WTC11 (cell line): ENCODE results near the gene PACSIN3. TPM values are rescaled to one million over a fixed set of nuclear protein-coding genes. Genes with fewer than 3 reads are reported as not detected.
A peak's percentile ranks its signal among the peaks of the same experiment; 100 is the strongest.

Experiments used
- ATAC-seq: fragments of 200-7000 bp; cut with Tn5 transposase; 2 replicates; pipeline ENCODE4 v1.10.0; 2021; ENCODE audit warnings: mild to moderate bottlenecking, moderate library complexity
- CTCF ChIA-PET: fragments of 300-600 bp; sonication (Branson Sonifier 250); formaldehyde crosslinking; loops from one replicate; lab custom pipeline; 2021; ENCODE audit warnings: antibody characterized with exemption; lab: Charles Lee
- POLR2A ChIA-PET: fragments of 350-600 bp; sonication (Branson Sonifier 250); formaldehyde crosslinking; loops from one replicate; lab custom pipeline; 2021; ENCODE audit warnings: antibody characterized with exemption; lab: Charles Lee
- DNase-seq: peaks from one replicate; pipeline ENCODE4 v3.0.0; 2021; ENCODE audit warnings: low spot score
- H3K27ac Mint-ChIP-seq: 2 replicates; pipeline ENCODE4 v1.8.0; 2021; ENCODE audit warnings: mixed read lengths
- H3K27me3 Mint-ChIP-seq: 2 replicates; pipeline ENCODE4 v1.8.0; 2021; ENCODE audit warnings: low read depth, mild to moderate bottlenecking, moderate library complexity, mixed read lengths
- H3K36me3 Mint-ChIP-seq: 2 replicates; pipeline ENCODE4 v1.8.0; 2021; ENCODE audit warnings: mixed read lengths
- H3K4me1 Mint-ChIP-seq: 2 replicates; pipeline ENCODE4 v1.8.0; 2022; ENCODE audit warnings: mixed read lengths
- H3K4me3 Mint-ChIP-seq: 2 replicates; pipeline ENCODE4 v1.8.0; 2021; ENCODE audit warnings: mild to moderate bottlenecking, moderate library complexity, mixed read lengths
- H3K9me3 Mint-ChIP-seq: 2 replicates; pipeline ENCODE4 v1.8.0; 2021; ENCODE audit warnings: mixed read lengths
- AR ChIP-seq: fragments of 250-450 bp; sonication (Bioruptor Pico); IDR thresholded peaks from 2 replicates; pipeline ENCODE4 v1.9.0; 2021; ENCODE audit warnings: mild to moderate bottlenecking
- HMGA2 ChIP-seq: fragments of 250-450 bp; sonication (Bioruptor Pico); IDR thresholded peaks from 2 replicates; pipeline ENCODE4 v1.4.0; 2021; ENCODE audit warnings: mild to moderate bottlenecking, moderate library complexity
- HMGXB4 ChIP-seq: sonication (generic); formaldehyde crosslinking; IDR thresholded peaks from 2 replicates; pipeline ENCODE4 v1.8.1; 2023; ENCODE audit warnings: mild to moderate bottlenecking, moderate library complexity, missing genetic modification reagents
- IRF1 ChIP-seq: sonication (generic); formaldehyde crosslinking; IDR thresholded peaks from 2 replicates; pipeline ENCODE4 v1.8.0; 2023; ENCODE audit warnings: missing genetic modification reagents
- JAZF1 ChIP-seq: fragments of 250-450 bp; sonication (Bioruptor Pico); IDR thresholded peaks from 2 replicates; pipeline ENCODE4 v1.9.0; 2021; ENCODE audit warnings: moderate library complexity, mild to moderate bottlenecking, inconsistent platforms
- MAX ChIP-seq: sonication (generic); formaldehyde crosslinking; IDR thresholded peaks from 2 replicates; pipeline ENCODE4 v1.8.0; 2022; ENCODE audit warnings: mild to moderate bottlenecking, missing genetic modification reagents
- MXD4 ChIP-seq: fragments of 250-450 bp; sonication (Bioruptor Pico); IDR thresholded peaks from 2 replicates; pipeline ENCODE4 v1.8.0; 2021; ENCODE audit warnings: mild to moderate bottlenecking, moderate library complexity, borderline replicate concordance
- NFE2L1 ChIP-seq: sonication (generic); formaldehyde crosslinking; IDR thresholded peaks from 2 replicates; pipeline ENCODE4 v1.8.1; 2023; ENCODE audit warnings: missing genetic modification reagents
- NR2C2 ChIP-seq: sonication (generic); formaldehyde crosslinking; IDR thresholded peaks from 2 replicates; pipeline ENCODE4 v1.8.0; 2022; ENCODE audit warnings: mild to moderate bottlenecking, missing genetic modification reagents
- RORB ChIP-seq: fragments of 250-450 bp; sonication (Bioruptor Pico); IDR thresholded peaks from 2 replicates; pipeline ENCODE4 v1.9.0; 2021; ENCODE audit warnings: mild to moderate bottlenecking
- TCF7 ChIP-seq: sonication (generic); formaldehyde crosslinking; IDR thresholded peaks from 2 replicates; pipeline ENCODE4 v1.8.0; 2022; ENCODE audit warnings: mild to moderate bottlenecking, low read depth, missing genetic modification reagents, moderate library complexity
- USF2 ChIP-seq: sonication (generic); formaldehyde crosslinking; IDR thresholded peaks from 2 replicates; pipeline ENCODE4 v1.8.1; 2023; ENCODE audit warnings: mild to moderate bottlenecking, missing genetic modification reagents, moderate library complexity
- ZBTB21 ChIP-seq: sonication (generic); formaldehyde crosslinking; IDR thresholded peaks from 2 replicates; pipeline ENCODE4 v1.8.1; 2023; ENCODE audit warnings: mild to moderate bottlenecking, missing genetic modification reagents, borderline replicate concordance
- ZNF232 ChIP-seq: sonication (generic); formaldehyde crosslinking; IDR thresholded peaks from 2 replicates; pipeline ENCODE4 v1.8.0; 2022; ENCODE audit warnings: mild to moderate bottlenecking, missing genetic modification reagents
- ZSCAN18 ChIP-seq: fragments of 250-450 bp; sonication (Bioruptor Pico); IDR thresholded peaks from 2 replicates; pipeline ENCODE4 v2.1.2; 2022; ENCODE audit warnings: mild to moderate bottlenecking, moderate library complexity
- total RNA-seq: library from RNA; stranded (reverse); gene quantifications from 3 replicates; pipeline ENCODE4 v1.2.3, GENCODE V29; 2021
- TF ChIP-seq, protein P1 (sequence below): fragments of 250-450 bp; sonication (Bioruptor Pico); conservative IDR thresholded peaks from 2 replicates; pipeline ENCODE4 v1.9.0; 2021; ENCODE audit warnings: mild to moderate bottlenecking

The PACSIN3 gene
- total RNA-seq, 1 experiment from 2014 or later = 76.8 TPM

GRCh38 chr11:47148270-47148669, 38.0 kb downstream of the PACSIN3 start:
- peaks cover 5% of the 10 kb centered on the region for H3K4me1 Mint-ChIP-seq
- peak; percentile 35; the same call in 1 of the 2 replicates for TF ChIP-seq USF2 (CRISPR knock-in tag)
- TF ChIP-seq TCF7 = no peak
- DNase-seq (no peak), ATAC-seq (no peak)
- H3K4me3 Mint-ChIP-seq = no peak overlapping the region
- CTCF ChIA-PET = no interaction called here
- H3K27ac Mint-ChIP-seq = no peak overlapping the region
- H3K27me3 Mint-ChIP-seq = no peaks in the 10 kb centered on the region
- POLR2A ChIA-PET = no interaction called here
- H3K9me3 Mint-ChIP-seq = no peaks in the 10 kb centered on the region
- no peaks in the 10 kb centered on the region for H3K36me3 Mint-ChIP-seq

DNA sequence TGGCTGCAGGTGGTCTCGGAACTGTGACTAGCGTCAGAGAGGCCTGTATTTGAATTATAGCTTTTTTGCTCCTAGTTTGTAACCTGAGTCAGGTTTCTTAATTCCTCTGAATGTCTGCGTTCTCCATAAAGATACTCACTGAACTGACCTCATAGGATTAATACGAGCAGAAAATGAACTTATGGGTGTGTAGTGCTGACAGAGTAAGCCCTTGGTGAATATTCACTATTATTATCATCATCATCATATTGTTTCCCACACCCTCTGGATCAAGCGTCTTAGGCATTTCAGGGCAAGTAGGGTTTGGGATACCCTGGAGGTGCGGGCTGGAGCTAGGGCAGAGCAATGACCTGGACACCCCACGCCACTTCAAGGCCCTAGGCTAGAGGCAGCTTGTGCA, 38.6 kb downstream of the PACSIN3 start:
- DNase-seq (no peak), ATAC-seq (no peak)
- H3K36me3 Mint-ChIP-seq = no peaks in the 10 kb centered on the region
- no peaks in the 10 kb centered on the region for H3K27me3 Mint-ChIP-seq
- POLR2A ChIA-PET = interaction anchor here (0.8 kb wide), 1 partner anchor 261 kb away, joined by 3 read pairs; no protein-coding TSS in a partner anchor
- CTCF ChIA-PET = interaction anchor here (1.2 kb wide), 1 partner anchor 234 kb away, joined by 3 read pairs; no protein-coding TSS in a partner anchor
- no peaks in the 10 kb centered on the region for H3K9me3 Mint-ChIP-seq
- H3K27ac Mint-ChIP-seq = no peak overlapping the region
- H3K4me1 Mint-ChIP-seq = peaks cover 3% of the 10 kb centered on the region; the same call in 1 of the 2 replicates
- TF ChIP-seq HMGXB4 (CRISPR knock-in tag) (no peak), MAX (no peak), ZNF232 (CRISPR knock-in tag) (no peak), JAZF1 (CRISPR knock-in tag) (no peak), NR2C2 (CRISPR knock-in tag) (no peak), HMGA2 (CRISPR knock-in tag) (no peak), IRF1 (no peak), RORB (CRISPR knock-in tag) (no peak), AR (CRISPR knock-in tag) (no peak), ZSCAN18 (CRISPR knock-in tag) (no peak), NFE2L1 (CRISPR knock-in tag) (no peak), MXD4 (CRISPR knock-in tag) (no peak), ZBTB21 (no peak)
- TF ChIP-seq, protein P1, sequence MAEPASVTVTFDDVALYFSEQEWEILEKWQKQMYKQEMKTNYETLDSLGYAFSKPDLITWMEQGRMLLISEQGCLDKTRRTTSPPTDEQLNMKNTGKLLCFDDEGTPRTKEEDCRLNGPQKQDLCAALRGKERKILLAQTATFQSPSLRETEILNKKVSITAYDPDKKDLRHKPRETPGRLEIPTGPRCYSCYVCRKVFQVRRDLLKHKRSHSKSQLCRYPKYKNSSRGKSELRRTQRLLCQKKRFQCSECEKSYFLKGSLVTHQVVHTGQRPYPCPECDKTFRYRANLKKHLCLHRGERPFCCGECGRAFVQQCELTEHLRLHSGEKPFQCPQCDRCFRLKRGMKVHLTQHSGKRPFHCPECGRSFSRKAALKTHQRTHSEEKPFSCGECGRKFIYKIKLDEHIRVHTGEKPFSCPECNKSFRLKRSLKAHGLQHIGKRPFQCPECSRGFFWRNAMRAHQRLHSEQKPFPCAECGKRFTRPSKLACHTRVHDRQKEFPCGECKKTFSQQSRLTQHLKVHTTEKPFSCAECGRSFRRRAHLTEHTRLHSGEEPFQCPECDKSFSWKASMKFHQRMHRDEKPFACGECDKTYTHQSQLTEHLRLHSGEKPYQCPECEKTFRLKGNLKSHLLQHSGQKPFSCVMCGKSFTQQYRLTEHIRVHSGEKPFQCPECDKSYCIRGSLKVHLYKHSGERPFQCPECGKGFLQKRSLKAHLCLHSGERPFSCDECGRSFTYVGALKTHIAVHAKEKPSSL (CRISPR knock-in tag) = no peak
- H3K4me3 Mint-ChIP-seq = no peak overlapping the region
